GM18511 (cell line): Measurements from ENCODE around the gene PSMG1.

Source experiments
- ATAC-seq: cut with Tn5 transposase; IDR thresholded peaks from one replicate; pipeline ENCODE4 v1.9.1; 2021; ENCODE audit warnings: mild to moderate bottlenecking, moderate library complexity; ENCODE audit not compliant: unreplicated experiment

Gene PSMG1

DNA sequence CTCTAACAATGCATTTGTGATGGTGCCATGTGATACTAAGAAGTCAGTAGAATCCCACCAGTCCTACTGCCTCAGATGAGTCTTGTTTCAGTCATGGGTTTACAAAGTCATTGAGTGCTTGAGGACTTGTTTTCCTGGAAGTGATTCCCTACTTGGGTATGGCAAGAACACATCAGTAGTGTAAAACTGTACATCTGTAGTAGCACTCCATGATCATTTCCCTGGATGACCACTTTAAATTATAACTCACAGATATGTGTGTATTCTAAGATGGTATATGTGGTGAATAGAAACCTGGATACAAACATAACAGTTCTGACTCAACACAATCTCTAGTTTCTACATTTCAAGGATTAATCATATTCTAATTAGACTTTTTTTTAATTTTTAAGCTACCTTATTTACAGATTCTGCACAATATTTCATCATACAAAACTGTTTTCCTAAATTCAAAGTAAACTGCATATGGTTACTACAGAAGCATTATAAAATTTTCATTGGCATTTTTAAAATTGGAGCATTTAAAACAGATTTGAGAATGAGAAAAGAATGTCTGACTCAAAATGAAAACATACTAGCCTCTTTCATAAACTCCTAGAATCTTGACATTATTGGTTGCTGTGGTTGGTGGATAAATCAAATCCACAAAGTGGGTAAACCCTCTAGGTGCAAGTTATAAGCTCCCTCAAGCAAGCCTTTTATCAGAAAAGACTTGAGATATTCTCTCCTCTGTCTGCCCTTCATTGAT lies 6.8 kb upstream of the PSMG1 start:
- no peak for ATAC-seq

DNA sequence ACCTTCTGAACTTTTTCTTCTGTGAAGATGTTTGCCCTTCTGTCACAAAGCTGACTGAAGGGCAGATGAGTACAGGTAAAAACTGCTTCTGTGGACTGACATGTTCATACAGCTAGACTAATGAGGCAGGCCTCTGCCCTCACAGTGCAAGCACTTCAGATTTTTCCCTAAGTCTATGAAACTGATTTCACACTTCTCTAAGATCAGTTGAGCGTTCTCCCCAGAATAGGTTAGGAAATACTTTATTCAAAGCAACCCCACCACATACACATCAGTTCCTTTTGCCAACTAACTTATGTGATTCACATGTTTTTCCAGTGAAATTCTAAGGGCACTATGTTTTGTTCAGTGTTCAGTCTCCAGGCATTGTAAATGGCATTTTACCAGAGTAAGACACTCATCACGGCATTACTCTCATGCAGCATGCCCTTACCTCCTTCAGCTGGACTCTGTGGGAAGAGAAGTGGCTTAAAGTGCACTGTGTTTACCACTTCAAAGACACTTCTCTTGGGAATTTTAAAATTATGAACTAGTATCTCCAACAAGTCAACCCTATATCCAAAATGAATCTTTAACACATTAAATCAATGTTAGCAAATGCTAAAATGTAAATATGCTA lies 5.4 kb upstream of the PSMG1 start:
- ATAC-seq: no peak

DNA sequence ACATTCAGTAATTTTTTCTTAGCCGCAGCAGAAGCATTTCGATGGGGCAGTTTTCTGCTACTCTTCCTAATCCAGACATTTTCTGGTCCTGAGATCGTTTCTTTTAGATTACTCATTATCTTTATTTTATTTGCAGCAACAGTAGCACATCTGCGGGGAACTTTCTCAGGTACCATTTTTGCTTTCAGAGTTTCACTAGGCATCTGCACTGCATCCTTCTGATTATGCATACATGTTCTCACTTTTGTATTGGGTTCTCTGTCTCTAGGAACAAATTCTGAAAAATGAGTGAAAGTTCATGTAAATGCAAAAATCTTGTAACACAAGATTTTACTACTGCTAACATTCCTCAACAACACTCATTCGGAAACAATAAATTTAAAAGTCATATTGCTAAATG lies 3.9 kb upstream of the PSMG1 start:
- no peak for ATAC-seq

- ATAC-seq: no peak
Observed at GRCh38 chr21:39186676-39187075, 3.4 kb upstream of the PSMG1 start.

GRCh38 chr21:39185157-39185556 lies 1.9 kb upstream of the PSMG1 start:
- no peak for ATAC-seq

GRCh38 chr21:39184050-39184980 lies 1.1 kb upstream of the PSMG1 start:
- no peak for ATAC-seq

DNA sequence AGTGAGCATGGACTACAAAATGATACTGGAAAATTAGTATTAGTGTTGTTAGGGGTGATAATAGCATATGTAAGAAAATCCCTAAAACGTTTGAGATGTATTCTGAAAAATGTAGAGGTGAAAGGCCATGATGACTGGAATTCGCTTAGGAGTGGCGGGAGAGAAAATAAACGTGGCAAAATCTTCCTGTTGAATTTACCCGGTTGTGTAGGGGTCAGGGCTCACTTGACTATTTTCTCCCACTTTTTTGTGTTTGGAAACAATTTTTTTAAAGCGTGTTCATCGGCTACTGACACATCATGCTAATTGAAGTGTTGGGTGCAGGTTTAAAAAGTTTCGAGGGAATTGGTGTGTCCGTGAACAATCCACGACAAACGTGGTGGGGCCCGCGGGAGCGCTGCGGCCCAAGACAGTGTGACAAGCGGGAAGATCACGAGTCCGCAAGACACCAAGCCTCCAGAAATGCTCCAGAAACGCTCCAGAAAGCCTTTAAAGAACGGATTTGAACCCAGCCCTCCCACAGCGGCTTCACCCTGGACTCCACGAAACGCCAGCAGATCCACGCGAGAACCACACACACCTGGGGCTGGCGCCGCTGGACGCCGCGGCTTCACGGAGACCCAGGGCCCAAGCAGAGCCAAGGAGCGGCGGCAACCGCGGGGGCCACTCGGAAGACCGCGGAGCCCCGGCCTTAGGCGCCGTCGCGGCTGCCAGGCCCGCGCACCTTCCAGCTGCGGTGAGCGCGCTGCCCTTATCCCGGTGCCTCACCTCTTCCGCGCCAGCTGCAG lies 573 bp downstream of the PSMG1 start:
- peak; percentile 38 for ATAC-seq

GRCh38 chr21:39182016-39182415 lies 1.2 kb downstream of the PSMG1 start:
- ATAC-seq: no peak

GRCh38 chr21:39181205-39181818 lies 1.9 kb downstream of the PSMG1 start:
- no peak for ATAC-seq

DNA sequence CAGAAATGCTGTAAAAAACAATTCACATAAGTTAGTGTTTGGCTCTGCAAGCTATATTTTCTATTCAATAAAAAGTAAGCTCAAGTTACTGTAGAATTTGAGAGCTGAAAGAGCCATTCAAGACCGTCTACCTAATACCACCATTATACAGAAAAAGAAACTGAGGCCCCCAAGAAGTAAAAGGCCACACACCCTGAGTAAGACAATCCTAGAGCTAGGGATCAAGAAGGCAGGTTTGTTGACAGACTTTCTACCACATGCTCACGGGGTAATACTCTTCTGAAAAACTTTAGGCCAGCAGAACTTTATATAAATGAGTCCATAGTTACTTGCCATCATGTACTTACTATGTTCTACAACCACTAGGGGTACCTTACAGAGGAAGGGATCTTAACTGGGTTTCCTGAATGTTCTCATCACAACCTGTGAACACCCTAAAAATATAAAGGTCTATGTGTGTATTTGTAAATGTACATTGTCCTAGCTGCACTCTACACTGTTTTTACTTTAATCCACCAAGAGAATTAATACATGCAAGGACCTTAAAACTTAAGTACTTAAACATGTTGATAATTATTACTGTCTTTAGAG lies 2.7 kb downstream of the PSMG1 start:
- ATAC-seq: no peak

DNA sequence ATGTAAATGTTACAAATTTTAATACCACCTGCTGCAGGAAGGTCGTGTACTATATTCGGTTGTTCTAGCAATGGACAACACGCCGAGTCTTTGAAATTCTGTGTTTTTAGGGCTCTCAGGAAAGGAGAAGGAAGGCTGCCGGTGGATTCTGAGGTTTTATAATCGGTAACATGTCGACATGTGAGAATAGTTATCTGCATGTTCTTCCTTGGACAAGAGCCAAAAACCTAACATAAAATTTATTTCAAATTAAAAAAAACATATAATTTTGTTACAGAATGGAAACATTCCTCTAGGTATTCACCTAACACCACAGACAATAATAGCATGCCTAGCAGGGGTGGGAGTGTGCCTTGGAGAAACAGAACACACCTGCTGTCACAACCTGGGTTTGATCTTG lies 4.8 kb downstream of the PSMG1 start:
- no peak for ATAC-seq

DNA sequence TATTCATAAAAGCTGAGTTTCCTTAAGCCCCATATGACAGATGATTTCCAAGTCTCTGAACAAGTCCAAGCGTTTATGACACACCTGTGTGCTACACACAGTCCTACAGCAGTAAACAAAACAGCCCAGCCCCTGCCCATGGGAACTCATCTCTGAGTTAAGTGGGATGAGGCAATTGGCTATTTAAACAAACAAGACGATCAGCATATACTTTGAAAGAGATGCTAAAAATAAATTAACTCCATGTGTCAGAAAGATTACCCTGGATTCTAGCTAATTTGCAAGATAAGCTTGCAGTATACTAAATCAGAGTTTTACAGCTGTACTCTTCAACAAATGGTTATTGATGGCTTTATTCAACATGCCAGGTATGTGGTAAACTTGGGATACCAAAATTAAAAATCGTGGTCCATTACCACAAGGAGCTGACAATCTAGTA lies 7.0 kb downstream of the PSMG1 start:
- no peak for ATAC-seq

GRCh38 chr21:39175665-39176064 lies 7.6 kb downstream of the PSMG1 start:
- ATAC-seq: no peak

DNA sequence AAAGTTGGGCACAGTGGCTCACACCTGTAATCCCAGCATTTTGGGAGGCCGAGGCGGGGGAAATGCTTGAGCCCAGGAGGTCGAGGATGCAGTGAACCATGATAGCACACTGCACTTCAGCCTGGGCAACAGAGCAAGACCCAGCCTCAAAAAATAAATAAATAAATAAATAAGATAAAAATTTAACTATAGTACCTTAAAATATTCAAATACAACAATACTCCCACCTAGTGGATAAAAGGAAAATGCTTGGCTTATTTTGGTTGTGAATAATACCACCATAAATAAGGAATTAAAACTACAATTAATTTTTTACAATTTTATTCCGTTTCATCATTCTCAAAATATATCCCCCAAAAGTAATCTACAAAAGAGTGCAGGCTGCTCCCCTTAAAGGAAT lies 8.1 kb downstream of the PSMG1 start:
- ATAC-seq: no peak

GRCh38 chr21:39173716-39174680 lies 9.3 kb downstream of the PSMG1 start:
- no peak for ATAC-seq

DNA sequence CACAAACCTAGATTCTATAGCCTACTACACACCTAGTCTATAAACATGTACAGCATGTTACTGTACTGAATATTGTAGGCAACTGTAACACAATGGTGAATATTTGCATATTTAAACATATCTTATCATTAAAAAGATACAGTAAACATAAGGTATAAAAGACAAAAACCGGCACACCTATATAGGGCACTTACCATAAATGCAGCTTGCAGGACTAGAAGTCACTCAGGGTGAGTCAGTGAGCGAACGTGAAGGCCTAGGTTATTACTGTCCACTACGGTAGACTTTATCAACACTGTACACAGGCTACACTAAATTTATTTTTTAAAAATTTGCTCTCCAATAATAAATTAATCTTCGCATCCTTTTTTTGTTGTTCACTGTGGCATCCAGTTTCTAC lies 13.3 kb downstream of the PSMG1 start:
- no peak for ATAC-seq

DNA sequence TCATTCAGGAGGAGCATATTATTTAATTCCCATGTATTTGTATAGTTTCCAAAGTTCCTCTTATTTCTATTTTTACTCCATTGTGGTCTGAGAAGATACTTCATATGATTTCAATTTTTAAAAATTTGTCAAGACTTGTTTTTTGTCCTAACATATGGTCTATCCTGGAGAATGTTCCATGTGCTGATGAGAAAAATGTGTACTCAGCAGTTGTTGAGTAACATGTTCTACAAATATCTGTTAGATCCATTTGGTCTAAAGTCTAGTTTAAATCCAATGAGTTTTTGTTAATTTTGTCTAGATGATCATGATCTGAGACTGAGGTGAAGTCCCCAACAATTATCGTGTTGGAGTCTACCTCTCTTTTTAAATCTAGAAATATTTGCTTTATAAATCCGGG lies 14.5 kb downstream of the PSMG1 start:
- ATAC-seq: no peak

DNA sequence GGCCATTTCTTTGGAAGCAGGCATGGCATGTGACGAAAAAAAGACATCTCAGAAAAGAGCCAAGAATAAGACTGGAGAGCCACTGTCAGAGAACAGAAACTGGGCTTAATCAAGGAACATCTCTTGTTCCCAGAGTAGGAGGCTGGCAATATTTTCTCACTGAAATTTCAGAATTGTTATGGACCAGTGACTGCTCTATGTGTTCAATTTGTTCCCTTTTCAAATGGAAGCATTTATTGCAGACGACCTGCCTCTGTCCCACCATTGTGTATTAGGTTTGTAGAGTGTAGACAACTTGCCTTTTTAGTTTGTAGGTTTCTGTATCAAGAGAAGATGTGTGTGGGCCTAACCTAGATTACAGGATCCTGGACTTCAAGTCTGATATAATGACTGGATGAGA lies 18.7 kb downstream of the PSMG1 start:
- ATAC-seq: no peak

DNA sequence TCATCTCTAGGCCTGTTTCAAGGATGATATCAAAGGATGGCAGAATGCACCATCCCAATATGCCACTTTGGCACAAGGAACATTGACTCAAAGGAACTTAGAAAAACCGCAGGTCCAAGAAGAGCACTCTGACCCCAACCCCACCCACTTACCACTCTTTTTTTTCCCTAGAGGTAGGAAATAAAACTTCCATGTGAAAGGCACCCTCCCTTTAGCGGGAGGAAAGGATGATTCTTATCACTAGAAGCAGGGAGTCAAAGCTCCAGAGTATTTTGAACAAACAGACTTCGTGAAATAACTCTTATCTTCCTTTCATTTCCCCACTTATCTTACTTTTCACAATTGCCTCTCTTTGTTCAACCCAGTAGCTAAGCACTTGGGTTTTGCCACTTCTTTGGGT lies 22.2 kb downstream of the PSMG1 start:
- no peak for ATAC-seq
